IMR-90 (cell line): Measurements from ENCODE around the gene TMEM45A.

Experiments
- BHLHE40 ChIP-seq: fragments of 150-350 bp; IDR thresholded peaks from 2 replicates; pipeline ENCODE4 v1.6.1; 2016; ENCODE audit warnings: mild to moderate bottlenecking, low read depth, low read length
- CEBPB ChIP-seq: IDR thresholded peaks from 2 replicates; pipeline ENCODE4 v1.6.1; 2012; ENCODE audit warnings: low read depth, low read length, improper control_type of control experiment
- MAFK ChIP-seq: IDR thresholded peaks from 2 replicates; pipeline ENCODE4 v1.6.1; 2012; ENCODE audit warnings: low read depth, low read length, improper control_type of control experiment
- NFE2L2 ChIP-seq: fragments of 150-350 bp; IDR thresholded peaks from 2 replicates; pipeline ENCODE4 v1.6.1; 2016; ENCODE audit warnings: low read depth, mild to moderate bottlenecking, low read length
- POLR2A ChIP-seq: IDR thresholded peaks from 2 replicates; pipeline ENCODE4 v1.6.1; 2012; ENCODE audit warnings: mild to moderate bottlenecking, low read depth, low read length
- RAD21 ChIP-seq: IDR thresholded peaks from 2 replicates; pipeline ENCODE4 v1.6.1; 2012; ENCODE audit warnings: low read length, improper control_type of control experiment
- RFX5 ChIP-seq: IDR thresholded peaks from 2 replicates; pipeline ENCODE4 v1.8.0; 2012; ENCODE audit warnings: low read depth, mild to moderate bottlenecking, low read length, moderate library complexity
- SMC3 ChIP-seq: fragments of 150-350 bp; IDR thresholded peaks from 2 replicates; pipeline ENCODE4 v1.6.1; 2016; ENCODE audit warnings: low read depth, mild to moderate bottlenecking, antibody characterized with exemption, low read length, moderate library complexity
- TF ChIP-seq, protein P1 (sequence below): conservative IDR thresholded peaks from 2 replicates; pipeline ENCODE4 v1.5.1; 2012; ENCODE audit warnings: mild to moderate bottlenecking, low read depth, low read length, improper control_type of control experiment

- TF ChIP-seq, protein P1, sequence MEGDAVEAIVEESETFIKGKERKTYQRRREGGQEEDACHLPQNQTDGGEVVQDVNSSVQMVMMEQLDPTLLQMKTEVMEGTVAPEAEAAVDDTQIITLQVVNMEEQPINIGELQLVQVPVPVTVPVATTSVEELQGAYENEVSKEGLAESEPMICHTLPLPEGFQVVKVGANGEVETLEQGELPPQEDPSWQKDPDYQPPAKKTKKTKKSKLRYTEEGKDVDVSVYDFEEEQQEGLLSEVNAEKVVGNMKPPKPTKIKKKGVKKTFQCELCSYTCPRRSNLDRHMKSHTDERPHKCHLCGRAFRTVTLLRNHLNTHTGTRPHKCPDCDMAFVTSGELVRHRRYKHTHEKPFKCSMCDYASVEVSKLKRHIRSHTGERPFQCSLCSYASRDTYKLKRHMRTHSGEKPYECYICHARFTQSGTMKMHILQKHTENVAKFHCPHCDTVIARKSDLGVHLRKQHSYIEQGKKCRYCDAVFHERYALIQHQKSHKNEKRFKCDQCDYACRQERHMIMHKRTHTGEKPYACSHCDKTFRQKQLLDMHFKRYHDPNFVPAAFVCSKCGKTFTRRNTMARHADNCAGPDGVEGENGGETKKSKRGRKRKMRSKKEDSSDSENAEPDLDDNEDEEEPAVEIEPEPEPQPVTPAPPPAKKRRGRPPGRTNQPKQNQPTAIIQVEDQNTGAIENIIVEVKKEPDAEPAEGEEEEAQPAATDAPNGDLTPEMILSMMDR = no peak
- no peak for TF ChIP-seq POLR2A
- TF ChIP-seq RFX5 = no peak
- no peak for TF ChIP-seq RAD21
- no peak for TF ChIP-seq CEBPB
- TF ChIP-seq SMC3 = no peak
- no peak for TF ChIP-seq MAFK
- TF ChIP-seq NFE2L2 = no peak
- no peak for TF ChIP-seq BHLHE40
Observed at GRCh38 chr3:100538339-100538706, 45.9 kb downstream of the TMEM45A start.
